MG63 (cell line): ENCODE results near the gene XRCC1. TPM values are rescaled to one million over a fixed set of nuclear protein-coding genes. Genes with fewer than 3 reads are reported as not detected.
"Not testable (repeated sequence)": the region's sequence is repeated elsewhere in the genome, so short reads cannot be mapped to it uniquely, and the experiment has no call there.

ENCODE experiments used
- DNase-seq: peaks from one replicate; pipeline ENCODE4 v3.0.0-alpha.2; 2020
- H3K27me3 ChIP-seq: fragments of 250-450 bp; sonication (Bioruptor Pico); 2 replicates; pipeline ENCODE4 v1.5.1; 2020; ENCODE audit warnings: mild to moderate bottlenecking, moderate library complexity
- H3K36me3 ChIP-seq: fragments of 250-450 bp; sonication (Bioruptor Pico); 2 replicates; pipeline ENCODE4 v1.5.1; 2020; ENCODE audit warnings: mild to moderate bottlenecking, moderate library complexity
- H3K4me3 ChIP-seq: fragments of 250-450 bp; sonication (Bioruptor Pico); 2 replicates; pipeline ENCODE4 v1.5.1; 2020; ENCODE audit warnings: mild to moderate bottlenecking, moderate library complexity
- H3K9me3 ChIP-seq: fragments of 250-450 bp; sonication (Bioruptor Pico); 2 replicates; pipeline ENCODE4 v1.5.1; 2020; ENCODE audit warnings: mild to moderate bottlenecking, moderate library complexity
- total RNA-seq: library from RNA; depleted of rRNA; stranded (reverse); fragments of >200 nt; shearing (Covaris generic); gene quantifications from 2 replicates; pipeline ENCODE4 v1.2.3, GENCODE V29; 2014; ENCODE audit warnings: low replicate concordance

Gene XRCC1
- total RNA-seq, 1 experiment from 2014 or later: 59.3 TPM

DNA sequence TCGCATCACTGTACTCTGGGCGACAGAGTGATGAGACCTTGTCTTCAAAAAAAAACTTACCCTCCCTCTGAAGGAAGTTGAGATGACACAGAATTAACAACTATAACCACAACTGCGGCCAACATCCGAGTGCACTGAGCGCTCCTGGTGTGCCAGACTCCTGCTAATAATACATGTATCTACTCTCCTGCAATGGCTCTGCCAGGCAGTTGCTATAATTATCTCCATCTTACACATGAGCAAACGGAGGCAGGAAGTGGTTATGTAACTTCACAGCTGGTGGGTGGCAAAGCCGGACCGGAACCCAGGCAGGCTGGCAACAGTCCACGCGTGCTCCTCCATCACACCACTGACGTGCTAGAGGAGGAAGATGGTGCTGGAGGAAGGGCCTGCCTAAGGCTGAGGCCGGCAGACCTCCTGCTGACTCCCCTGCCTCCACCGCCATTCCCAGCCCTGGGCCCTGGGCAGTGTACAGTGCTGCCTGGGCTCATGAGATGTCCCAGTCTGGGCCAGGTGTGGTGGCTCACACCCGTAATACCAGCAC is 12.6 kb downstream of the XRCC1 start:
- no peak overlapping the region for H3K4me3 ChIP-seq
- peaks cover 47% of the 10 kb centered on the region for H3K36me3 ChIP-seq
- DNase-seq: peak; percentile 96
- H3K9me3 ChIP-seq: no peaks in the 10 kb centered on the region
- H3K27me3 ChIP-seq: no peaks in the 10 kb centered on the region

GRCh38 chr19:43562226-43562697 is 13.1 kb downstream of the XRCC1 start:
- no peak for DNase-seq
- Histone ChIP-seq H3K4me3 (no peak overlapping the region), H3K27me3 (no peaks in the 10 kb centered on the region), H3K36me3 (peaks cover 46% of the 10 kb centered on the region), H3K9me3 (no peaks in the 10 kb centered on the region)

- Histone ChIP-seq H3K36me3 (peaks cover 51% of the 10 kb centered on the region), H3K4me3 (no peak overlapping the region), H3K27me3 (no peaks in the 10 kb centered on the region), H3K9me3 (no peaks in the 10 kb centered on the region)
- no peak for DNase-seq
Measured at GRCh38 chr19:43561139-43561970, 14.0 kb downstream of the XRCC1 start.

DNA sequence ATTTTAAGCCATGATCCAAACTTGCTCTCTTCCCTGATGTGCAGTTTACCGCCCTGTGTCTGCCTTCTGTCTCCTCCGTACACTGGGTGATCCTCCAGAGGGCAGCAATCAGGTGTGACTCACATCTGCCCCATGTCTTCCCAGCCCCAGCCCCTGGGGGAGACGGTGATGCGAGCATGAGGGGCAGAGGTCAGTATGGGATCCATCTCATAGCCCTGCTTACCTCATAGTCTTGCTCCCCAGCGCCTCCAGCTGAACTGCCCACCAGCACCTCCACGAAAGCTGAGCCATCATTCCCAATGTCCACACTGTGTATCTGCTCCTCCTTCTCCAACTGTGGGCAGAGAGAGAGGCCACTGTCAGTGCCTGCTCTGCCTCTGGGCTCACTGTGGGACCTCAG is 14.6 kb downstream of the XRCC1 start:
- H3K36me3 ChIP-seq: peaks cover 55% of the 10 kb centered on the region

GRCh38 chr19:43555185-43555770 is 20.0 kb downstream of the XRCC1 start:
- H3K36me3 ChIP-seq: peaks cover 61% of the 10 kb centered on the region
- no peaks in the 10 kb centered on the region for H3K9me3 ChIP-seq
- DNase-seq: peak; percentile 68
- H3K27me3 ChIP-seq: no peaks in the 10 kb centered on the region
- H3K4me3 ChIP-seq: no peak overlapping the region

More for the DNA sequence above, 14.6 kb downstream of the XRCC1 start:
- no peaks in the 10 kb centered on the region for H3K27me3 ChIP-seq
- H3K4me3 ChIP-seq: no peak overlapping the region
- peak; percentile 45 for DNase-seq
- H3K9me3 ChIP-seq: no peaks in the 10 kb centered on the region

- Histone ChIP-seq H3K27me3 (no peaks in the 10 kb centered on the region), H3K4me3 (no peak overlapping the region), H3K9me3 (no peaks in the 10 kb centered on the region), H3K36me3 (peaks cover 66% of the 10 kb centered on the region)
- no peak for DNase-seq
Measured at GRCh38 chr19:43554317-43554895, 20.9 kb downstream of the XRCC1 start.

DNA sequence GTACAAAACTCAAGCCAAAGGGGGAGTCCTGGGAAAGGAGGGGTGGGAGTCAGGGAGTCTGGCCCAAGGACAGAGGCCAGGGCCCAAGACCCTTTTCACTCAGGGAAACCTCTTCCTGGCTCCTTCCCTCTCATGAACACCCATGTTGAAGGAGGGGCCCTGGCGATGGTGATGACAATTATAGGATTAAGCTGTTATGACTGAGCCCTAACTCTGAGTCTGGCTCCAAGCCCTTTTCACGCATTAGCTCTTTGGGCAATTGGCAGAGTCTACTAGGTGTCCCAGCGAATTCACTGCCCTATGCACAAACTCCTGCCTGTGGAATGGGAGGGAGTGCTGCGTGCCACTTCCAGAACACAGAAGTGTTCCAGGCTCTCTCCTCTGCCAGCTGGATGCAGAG is 21.7 kb downstream of the XRCC1 start:
- DNase-seq: no peak
- H3K4me3 ChIP-seq: no peak overlapping the region
- H3K36me3 ChIP-seq: peaks cover 71% of the 10 kb centered on the region
- no peaks in the 10 kb centered on the region for H3K27me3 ChIP-seq
- no peaks in the 10 kb centered on the region for H3K9me3 ChIP-seq

DNA sequence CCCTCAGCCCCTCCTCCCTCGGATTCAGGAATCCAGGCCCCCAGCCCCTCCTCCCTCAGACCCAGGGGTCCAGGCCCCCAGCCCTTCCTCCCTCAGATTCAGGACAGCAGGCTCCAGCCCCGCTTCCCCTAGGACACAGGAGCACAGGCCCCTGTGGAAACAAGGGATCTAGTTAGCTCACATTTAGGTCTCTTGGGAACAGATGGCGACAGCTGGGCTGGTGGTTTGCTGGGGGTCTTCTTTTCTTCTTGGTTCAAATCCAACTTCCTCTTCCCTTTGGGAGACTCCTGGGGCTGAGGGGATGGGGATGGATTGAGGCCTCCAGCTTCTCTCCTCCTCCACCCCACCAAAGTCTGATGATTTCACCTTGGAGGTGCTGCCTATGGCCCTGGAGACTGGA is 22.7 kb downstream of the XRCC1 start:
- H3K4me3 ChIP-seq: no peak overlapping the region
- H3K36me3 ChIP-seq: peaks cover 64% of the 10 kb centered on the region
- no peaks in the 10 kb centered on the region for H3K9me3 ChIP-seq
- no peaks in the 10 kb centered on the region for H3K27me3 ChIP-seq
- no peak for DNase-seq

DNA sequence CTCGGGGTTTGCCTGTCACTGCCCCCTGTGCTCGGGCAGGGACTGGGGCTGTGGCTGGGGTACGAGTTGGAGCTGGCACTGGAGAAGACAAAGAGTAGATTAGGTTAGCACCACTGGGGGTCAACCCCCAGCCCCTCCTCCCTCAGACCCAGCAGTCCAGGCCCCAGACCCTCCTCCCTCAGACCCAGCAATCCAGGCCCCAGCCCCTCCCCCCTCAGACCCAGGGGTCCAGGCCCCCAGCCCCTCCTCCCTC is 23.2 kb downstream of the XRCC1 start:
- no peak for DNase-seq
- H3K9me3 ChIP-seq: no peaks in the 10 kb centered on the region
- no peak overlapping the region for H3K4me3 ChIP-seq
- H3K27me3 ChIP-seq: no peaks in the 10 kb centered on the region
- H3K36me3 ChIP-seq: peaks cover 62% of the 10 kb centered on the region

DNA sequence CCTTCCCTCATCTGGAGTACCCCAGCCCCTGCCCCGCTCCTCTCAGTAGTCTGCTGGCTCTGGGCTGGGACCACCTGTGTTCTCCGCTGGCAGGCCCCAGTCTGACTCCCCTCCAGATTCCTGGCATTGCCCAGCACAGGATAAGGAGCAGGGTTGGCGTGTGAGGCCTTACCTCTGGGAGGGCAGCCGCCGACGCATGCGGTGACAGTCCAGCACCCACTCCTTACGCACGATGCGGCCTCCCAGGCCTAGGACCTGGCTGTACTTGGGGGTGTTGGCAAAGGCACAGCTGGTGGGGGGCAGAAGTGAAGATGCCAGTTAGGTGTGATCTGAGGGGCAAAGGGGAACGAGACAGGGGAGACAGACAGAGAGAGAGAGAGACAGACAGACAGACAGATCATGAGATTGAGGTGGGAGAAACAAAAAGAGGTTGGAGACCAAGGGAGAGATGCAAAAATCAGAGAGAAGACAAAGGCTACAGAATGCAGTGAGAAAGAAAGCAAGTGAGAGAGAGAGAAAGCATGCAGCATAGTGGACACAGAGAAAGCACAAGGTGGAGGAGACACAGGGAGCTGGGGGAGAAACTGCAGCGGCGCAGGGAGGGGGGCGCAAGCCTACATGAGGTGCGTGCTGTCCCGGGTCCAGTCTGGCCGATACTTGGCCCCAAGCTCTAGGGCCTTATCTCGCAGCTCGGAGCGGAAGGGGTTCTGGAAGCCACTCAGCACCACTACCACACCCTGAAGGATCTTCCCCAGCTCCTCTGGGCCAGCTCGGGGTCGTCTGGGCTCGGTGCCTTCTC is 23.7 kb downstream of the XRCC1 start:
- Histone ChIP-seq H3K4me3 (no peak overlapping the region), H3K36me3 (peaks cover 58% of the 10 kb centered on the region), H3K9me3 (no peaks in the 10 kb centered on the region), H3K27me3 (no peaks in the 10 kb centered on the region)
- DNase-seq: no peak

GRCh38 chr19:43548706-43549105 is 26.6 kb downstream of the XRCC1 start:
- no peaks in the 10 kb centered on the region for H3K27me3 ChIP-seq
- no peak overlapping the region for H3K4me3 ChIP-seq
- peaks cover 47% of the 10 kb centered on the region for H3K36me3 ChIP-seq

GRCh38 chr19:43547926-43548325 is 27.4 kb downstream of the XRCC1 start:
- not testable (repeated sequence) for H3K27me3 ChIP-seq, DNase-seq, H3K4me3 ChIP-seq, H3K9me3 ChIP-seq
- peaks cover 47% of the 10 kb centered on the region for H3K36me3 ChIP-seq

More at GRCh38 chr19:43548706-43549105, 26.6 kb downstream of the XRCC1 start:
- DNase-seq: no peak
- H3K9me3 ChIP-seq: no peaks in the 10 kb centered on the region

DNA sequence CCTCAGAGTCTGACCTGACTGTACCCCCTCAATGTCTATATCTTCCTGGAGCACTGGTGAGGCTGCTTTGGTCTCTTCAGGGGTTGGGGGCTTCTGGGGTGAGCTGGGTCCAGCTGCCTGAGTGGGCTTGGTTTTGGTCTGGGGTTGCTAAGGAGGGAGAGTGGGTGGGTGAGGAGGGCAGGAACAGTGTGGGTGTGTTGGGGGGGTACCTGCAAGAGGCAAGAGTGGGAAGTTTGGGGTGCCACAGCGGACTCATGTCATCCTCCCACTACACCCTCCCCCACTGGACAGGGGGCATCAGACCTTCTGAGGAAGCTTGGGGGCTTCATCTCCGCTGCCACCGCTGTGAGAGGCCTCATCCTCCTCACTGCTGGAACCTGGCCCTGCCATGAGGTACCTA is 28.7 kb downstream of the XRCC1 start:
- peaks cover 49% of the 10 kb centered on the region for H3K36me3 ChIP-seq
- no peaks in the 10 kb centered on the region for H3K9me3 ChIP-seq
- no peaks in the 10 kb centered on the region for H3K27me3 ChIP-seq
- H3K4me3 ChIP-seq: no peak overlapping the region
- DNase-seq: no peak

DNA sequence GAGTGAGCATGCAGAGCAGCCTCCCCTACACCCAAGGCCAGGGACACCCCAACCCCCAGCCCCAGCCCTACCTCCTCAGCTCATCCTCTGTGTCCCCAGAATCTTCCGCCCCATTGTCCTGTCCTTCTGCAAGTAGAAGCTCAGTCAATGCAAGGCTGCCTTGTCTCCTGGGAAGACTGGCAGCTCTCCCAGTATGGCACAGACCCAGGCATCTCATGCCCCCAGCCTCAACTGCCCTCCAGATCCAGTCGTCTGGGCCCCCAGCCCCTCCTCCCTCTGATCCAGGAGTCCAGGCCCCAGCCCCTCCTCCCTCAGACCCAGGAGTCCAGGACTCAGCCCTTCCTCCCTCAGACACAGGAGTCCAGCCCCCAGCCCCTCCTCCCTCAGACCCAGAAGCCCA is 29.3 kb downstream of the XRCC1 start:
- no peaks in the 10 kb centered on the region for H3K9me3 ChIP-seq
- peaks cover 51% of the 10 kb centered on the region for H3K36me3 ChIP-seq
- H3K27me3 ChIP-seq: no peaks in the 10 kb centered on the region
- H3K4me3 ChIP-seq: no peak overlapping the region
- no peak for DNase-seq

DNA sequence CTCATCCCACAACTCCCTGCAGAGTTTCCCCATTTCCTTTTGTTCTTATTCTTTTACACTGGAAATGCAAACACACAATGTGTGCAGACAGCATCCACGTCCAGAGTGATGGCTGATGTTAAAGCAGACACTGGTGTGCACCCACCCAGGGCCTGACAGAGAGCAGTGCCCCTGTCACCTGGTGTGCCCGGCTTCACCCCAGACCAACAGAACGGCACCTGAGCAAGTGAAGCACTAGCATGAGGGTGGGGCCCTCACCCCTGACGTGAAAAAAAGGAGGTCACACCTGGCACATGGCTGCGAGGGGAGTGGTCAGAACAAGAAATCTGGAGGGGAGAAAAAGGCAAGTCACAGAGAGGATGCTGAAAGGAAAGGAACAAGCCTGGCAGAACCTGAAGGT is 30.1 kb downstream of the XRCC1 start:
- no peak for DNase-seq
- Histone ChIP-seq H3K27me3 (no peaks in the 10 kb centered on the region), H3K36me3 (peaks cover 55% of the 10 kb centered on the region), H3K4me3 (no peak overlapping the region), H3K9me3 (no peaks in the 10 kb centered on the region)

DNA sequence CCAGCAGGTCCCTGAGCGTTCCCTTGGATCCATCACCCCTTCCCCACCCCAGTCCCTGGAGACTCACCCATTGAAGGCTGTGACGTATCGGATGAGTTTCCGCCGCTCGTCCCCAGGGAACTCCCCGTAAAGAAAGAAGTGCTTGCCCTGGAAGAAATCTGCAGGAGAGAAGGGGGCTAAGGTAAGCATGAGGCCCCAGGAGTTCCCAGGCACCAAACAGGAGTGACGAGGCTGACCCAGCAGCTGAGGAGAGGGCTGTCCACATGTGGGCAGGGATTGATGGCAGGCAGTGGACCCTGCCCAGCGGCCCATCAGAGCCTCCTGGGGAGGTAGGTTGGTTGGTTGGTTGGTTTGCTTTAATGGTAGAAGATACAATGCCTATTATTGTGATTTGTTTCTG is 31.2 kb downstream of the XRCC1 start:
- no peak for DNase-seq
- Histone ChIP-seq H3K4me3 (no peak overlapping the region), H3K36me3 (peaks cover 55% of the 10 kb centered on the region), H3K27me3 (no peaks in the 10 kb centered on the region), H3K9me3 (no peaks in the 10 kb centered on the region)
